Mesothelial cell of epicardium (in vitro differentiated cells): ENCODE results near the gene FOXJ3. TPM values are rescaled to one million over a fixed set of nuclear protein-coding genes. Genes with fewer than 3 reads are reported as not detected.
A peak's percentile ranks its signal among the peaks of the same experiment; 100 is the strongest.

Experiments used
- DNase-seq, 2 experiments: peaks; one replicate each; pipeline ENCODE4 v3.0.0; 2021; ENCODE audit warnings: low spot score in 2 of 2; ENCODE audit not compliant: unreplicated experiment in 2 of 2
- H3K27ac Mint-ChIP-seq: 2 replicates; pipeline ENCODE4 v1.8.0; 2021; ENCODE audit warnings: mixed read lengths
- H3K27me3 Mint-ChIP-seq: 2 replicates; pipeline ENCODE4 v1.8.0; 2021; ENCODE audit warnings: low read depth, mixed read lengths
- H3K36me3 Mint-ChIP-seq: 2 replicates; pipeline ENCODE4 v1.8.0; 2021; ENCODE audit warnings: mixed read lengths
- H3K4me1 Mint-ChIP-seq: 2 replicates; pipeline ENCODE4 v1.8.0; 2021; ENCODE audit warnings: mixed read lengths
- H3K4me3 Mint-ChIP-seq: 2 replicates; pipeline ENCODE4 v1.8.0; 2021; ENCODE audit warnings: mild to moderate bottlenecking, moderate library complexity, mixed read lengths
- H3K9me3 Mint-ChIP-seq: 2 replicates; pipeline ENCODE4 v1.8.0; 2021; ENCODE audit warnings: mixed read lengths
- total RNA-seq: library from RNA; stranded (reverse); gene quantifications from 3 replicates; pipeline ENCODE4 v1.2.1, GENCODE V29; 2021
- TF ChIP-seq, protein P1 (sequence below): fragments of 200-600 bp; sonication (generic); IDR thresholded peaks from one replicate; pipeline ENCODE4 v1.5.0; 2021; ENCODE audit warnings: antibody characterized with exemption; ENCODE audit not compliant: unreplicated experiment

FOXJ3 gene
- total RNA-seq, result 79.7 to 82.2 TPM (median 81.6 TPM) in 3 replicates

- Mint-ChIP-seq H3K4me1 (peaks cover 43% of the 10 kb centered on the region), H3K36me3 (no peaks in the 10 kb centered on the region)
Measured at GRCh38 chr1:42335050-42335808, at the start of gene FOXJ3. Gene FOXJ3 (minus strand): TSS chr1:42335235. CDS start chr1:42311093, 24,142 bp downstream.

GRCh38 chr1:42381280-42381673 is 46.2 kb upstream of the FOXJ3 start:
- no peak overlapping the region for H3K27ac Mint-ChIP-seq
- no peaks in the 10 kb centered on the region for H3K36me3 Mint-ChIP-seq
- TF ChIP-seq, protein P1, sequence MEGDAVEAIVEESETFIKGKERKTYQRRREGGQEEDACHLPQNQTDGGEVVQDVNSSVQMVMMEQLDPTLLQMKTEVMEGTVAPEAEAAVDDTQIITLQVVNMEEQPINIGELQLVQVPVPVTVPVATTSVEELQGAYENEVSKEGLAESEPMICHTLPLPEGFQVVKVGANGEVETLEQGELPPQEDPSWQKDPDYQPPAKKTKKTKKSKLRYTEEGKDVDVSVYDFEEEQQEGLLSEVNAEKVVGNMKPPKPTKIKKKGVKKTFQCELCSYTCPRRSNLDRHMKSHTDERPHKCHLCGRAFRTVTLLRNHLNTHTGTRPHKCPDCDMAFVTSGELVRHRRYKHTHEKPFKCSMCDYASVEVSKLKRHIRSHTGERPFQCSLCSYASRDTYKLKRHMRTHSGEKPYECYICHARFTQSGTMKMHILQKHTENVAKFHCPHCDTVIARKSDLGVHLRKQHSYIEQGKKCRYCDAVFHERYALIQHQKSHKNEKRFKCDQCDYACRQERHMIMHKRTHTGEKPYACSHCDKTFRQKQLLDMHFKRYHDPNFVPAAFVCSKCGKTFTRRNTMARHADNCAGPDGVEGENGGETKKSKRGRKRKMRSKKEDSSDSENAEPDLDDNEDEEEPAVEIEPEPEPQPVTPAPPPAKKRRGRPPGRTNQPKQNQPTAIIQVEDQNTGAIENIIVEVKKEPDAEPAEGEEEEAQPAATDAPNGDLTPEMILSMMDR, result no peak
- no peaks in the 10 kb centered on the region for H3K9me3 Mint-ChIP-seq
- peak overlapping the region; percentile 37 for H3K4me3 Mint-ChIP-seq
- H3K4me1 Mint-ChIP-seq, result peaks cover 4% of the 10 kb centered on the region
- DNase-seq, result no peak
- peaks cover 77% of the 10 kb centered on the region for H3K27me3 Mint-ChIP-seq

More at GRCh38 chr1:42335050-42335808, at the start of gene FOXJ3:
- Mint-ChIP-seq H3K27ac (peak within 1 kb of the TSS; percentile 95), H3K27me3 (no peaks in the 10 kb centered on the region), H3K4me3 (peak within 1 kb of the TSS; percentile 89), H3K9me3 (no peaks in the 10 kb centered on the region)
- TF ChIP-seq, protein P1, result no peak
- peak; percentile 89 to 92 for DNase-seq

- Mint-ChIP-seq H3K27ac (no peak within 1 kb of the TSS), H3K4me3 (peak within 1 kb of the TSS; percentile 73), H3K27me3 (peaks cover 82% of the 10 kb centered on the region), H3K4me1 (peaks cover 4% of the 10 kb centered on the region), H3K9me3 (no peaks in the 10 kb centered on the region), H3K36me3 (no peaks in the 10 kb centered on the region)
- TF ChIP-seq, protein P1, result no peak
- DNase-seq, result peak; percentile 35 to 73
Measured at GRCh38 chr1:42380586-42381279, 45.7 kb upstream of the FOXJ3 start, which contains the start of gene RIMKLA. Gene RIMKLA (plus strand): TSS chr1:42380792. CDS start chr1:42380935, 143 bp downstream.

DNA sequence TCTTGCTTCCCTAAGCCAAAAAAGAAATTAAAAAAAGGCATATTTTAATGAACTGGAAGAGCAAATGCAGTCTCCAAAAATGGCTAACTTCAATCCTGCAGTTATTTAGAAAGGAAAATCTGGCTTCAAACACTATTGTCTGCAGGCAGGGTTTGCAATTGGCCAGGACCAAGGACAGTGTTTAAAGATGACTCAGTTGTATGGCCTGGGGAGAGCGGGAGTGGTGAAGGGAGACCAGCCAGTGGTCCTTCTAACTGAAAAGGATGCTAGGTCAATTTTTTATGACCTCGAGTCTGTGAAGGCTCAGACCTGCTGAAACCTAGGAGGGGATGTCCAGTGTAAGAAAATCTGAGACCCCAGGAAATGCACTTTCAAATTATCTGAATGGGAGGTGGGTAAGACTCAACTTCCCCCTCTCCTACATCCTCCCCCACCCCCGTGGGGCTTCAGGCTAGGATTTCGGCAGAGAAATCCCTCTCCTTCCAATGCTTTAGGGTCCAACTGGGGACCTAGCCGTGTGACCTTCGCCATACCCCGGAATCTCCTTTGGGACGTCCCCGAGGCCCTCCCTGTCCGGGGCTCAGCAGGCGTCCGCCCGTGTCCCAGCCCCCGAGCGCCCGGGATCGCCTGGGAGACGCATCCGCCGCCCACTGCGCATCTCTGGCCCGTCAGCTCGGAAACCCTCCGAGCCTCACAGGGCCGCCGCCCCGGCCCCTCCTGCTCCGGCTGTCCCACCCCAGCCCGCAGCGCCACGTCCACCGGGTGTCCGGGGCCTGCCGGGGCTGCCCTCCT is 45.0 kb upstream of the FOXJ3 start:
- Mint-ChIP-seq H3K4me3 (peak overlapping the region; percentile 73), H3K27ac (no peak overlapping the region), H3K9me3 (no peaks in the 10 kb centered on the region), H3K4me1 (peaks cover 4% of the 10 kb centered on the region), H3K36me3 (no peaks in the 10 kb centered on the region), H3K27me3 (peaks cover 78% of the 10 kb centered on the region)
- TF ChIP-seq, protein P1, result no peak
- no peak for DNase-seq

DNA sequence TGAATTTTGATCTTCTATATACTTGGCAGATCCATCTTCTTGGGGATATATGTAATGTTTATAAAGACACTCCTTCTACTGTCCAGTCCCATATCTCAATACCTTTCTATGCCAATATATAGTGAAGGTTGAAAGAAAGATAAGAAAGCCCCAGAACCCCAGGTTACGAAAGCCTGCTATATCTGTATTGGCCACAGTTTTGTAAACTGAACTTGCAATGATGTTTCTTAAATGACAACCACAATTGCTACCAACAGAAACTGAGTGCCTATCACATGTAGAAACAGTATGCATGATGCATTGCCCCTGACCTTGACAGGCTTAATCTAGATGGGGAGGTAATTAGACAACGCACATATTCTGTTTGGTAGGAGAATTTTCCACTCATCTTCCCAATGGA is 37.8 kb upstream of the FOXJ3 start:
- no peak overlapping the region for H3K27ac Mint-ChIP-seq
- no peak for DNase-seq
- no peak overlapping the region for H3K4me3 Mint-ChIP-seq
- no peaks in the 10 kb centered on the region for H3K4me1 Mint-ChIP-seq
- H3K36me3 Mint-ChIP-seq, result no peaks in the 10 kb centered on the region
- peaks cover 47% of the 10 kb centered on the region for H3K27me3 Mint-ChIP-seq
- no peaks in the 10 kb centered on the region for H3K9me3 Mint-ChIP-seq
- TF ChIP-seq, protein P1, result no peak
